ENCODE measurements around the gene SIGLEC5. TPM values are rescaled to one million over a fixed set of nuclear protein-coding genes. Genes with fewer than 3 reads are reported as not detected.

SIGLEC5 gene, protein sequence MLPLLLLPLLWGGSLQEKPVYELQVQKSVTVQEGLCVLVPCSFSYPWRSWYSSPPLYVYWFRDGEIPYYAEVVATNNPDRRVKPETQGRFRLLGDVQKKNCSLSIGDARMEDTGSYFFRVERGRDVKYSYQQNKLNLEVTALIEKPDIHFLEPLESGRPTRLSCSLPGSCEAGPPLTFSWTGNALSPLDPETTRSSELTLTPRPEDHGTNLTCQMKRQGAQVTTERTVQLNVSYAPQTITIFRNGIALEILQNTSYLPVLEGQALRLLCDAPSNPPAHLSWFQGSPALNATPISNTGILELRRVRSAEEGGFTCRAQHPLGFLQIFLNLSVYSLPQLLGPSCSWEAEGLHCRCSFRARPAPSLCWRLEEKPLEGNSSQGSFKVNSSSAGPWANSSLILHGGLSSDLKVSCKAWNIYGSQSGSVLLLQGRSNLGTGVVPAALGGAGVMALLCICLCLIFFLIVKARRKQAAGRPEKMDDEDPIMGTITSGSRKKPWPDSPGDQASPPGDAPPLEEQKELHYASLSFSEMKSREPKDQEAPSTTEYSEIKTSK
- total RNA-seq: 0.27 TPM

DNA sequence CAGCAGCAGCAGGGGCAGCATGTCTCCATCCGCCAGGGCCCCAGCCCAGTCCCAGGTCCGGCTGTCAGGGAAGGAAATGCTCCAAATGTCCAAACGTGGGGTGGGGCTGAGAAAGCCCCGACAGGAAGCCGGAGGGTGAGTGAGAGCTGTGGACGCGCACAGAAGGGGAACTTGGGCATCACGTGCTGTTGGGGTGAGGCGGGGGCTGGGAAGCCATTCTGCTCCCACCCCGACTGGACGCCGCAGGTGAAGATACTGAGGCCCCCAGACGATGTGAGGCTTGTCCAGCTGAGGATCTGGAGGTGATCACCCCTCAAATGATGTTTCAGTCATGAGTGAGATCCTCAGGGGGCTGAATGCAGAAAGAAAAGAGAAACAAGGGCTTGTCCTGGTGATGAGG, at the start of gene SIGLEC5:
SIGLEC5 (minus strand) TSS at position 87 of the 400 bp plus-strand sequence; CDS start at position 21, 66 bp downstream.

DNA sequence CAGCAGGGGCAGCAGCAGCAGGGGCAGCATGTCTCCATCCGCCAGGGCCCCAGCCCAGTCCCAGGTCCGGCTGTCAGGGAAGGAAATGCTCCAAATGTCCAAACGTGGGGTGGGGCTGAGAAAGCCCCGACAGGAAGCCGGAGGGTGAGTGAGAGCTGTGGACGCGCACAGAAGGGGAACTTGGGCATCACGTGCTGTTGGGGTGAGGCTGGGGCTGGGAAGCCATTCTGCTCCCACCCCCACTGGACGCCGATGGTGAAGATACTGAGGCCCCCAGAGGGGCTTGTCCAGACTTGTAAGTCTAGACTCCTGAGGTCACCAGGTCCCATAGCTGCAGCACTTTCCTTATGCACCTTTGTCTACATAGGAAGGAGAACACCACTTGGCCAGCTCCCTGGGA, 16.5 kb upstream of the SIGLEC5 start, which contains the start of gene SIGLEC14:
SIGLEC14 (minus strand) TSS at position 96 of the 400 bp plus-strand sequence; CDS start at position 30, 66 bp downstream.

GRCh38 chr19:51570962-51571575, 59.1 kb downstream of the SIGLEC5 start, which contains the start of gene ZNF175:
ZNF175 (plus strand) TSS chr19:51571283; CDS start chr19:51573330, 2,047 bp downstream.

Other genes starting within 250 kb of the SIGLEC5 start
- 168 TPM for gene LIM2, start 242.4 kb downstream of the SIGLEC5 start, total RNA-seq
- not detected for gene C19orf84, start 239.8 kb downstream of the SIGLEC5 start, total RNA-seq
- 0.77 TPM for gene SIGLEC10, start 212.8 kb downstream of the SIGLEC5 start, total RNA-seq
- gene SIGLEC8, start 171.9 kb downstream of the SIGLEC5 start, total RNA-seq: not detected
- gene CEACAM18, start 151.9 kb downstream of the SIGLEC5 start, total RNA-seq: not detected
- gene SIGLEC12, start 128.6 kb downstream of the SIGLEC5 start, total RNA-seq: not detected
- 0.82 TPM for gene SIGLEC6, start 98.7 kb downstream of the SIGLEC5 start, total RNA-seq
- gene ZNF175, start 59.1 kb downstream of the SIGLEC5 start, total RNA-seq: 15.7 TPM
- 0.55 TPM for gene SIGLEC14, start 16.4 kb upstream of the SIGLEC5 start, total RNA-seq
- gene SPACA6, start 62.9 kb upstream of the SIGLEC5 start, total RNA-seq: 12.0 TPM
- gene HAS1, start 93.6 kb upstream of the SIGLEC5 start, total RNA-seq: 0.33 TPM
- 1.5 TPM for gene FPR1, start 121.5 kb upstream of the SIGLEC5 start, total RNA-seq
- 0.27 TPM for gene FPR2, start 130.8 kb upstream of the SIGLEC5 start, total RNA-seq
- 0.66 TPM for gene FPR3, start 164.8 kb upstream of the SIGLEC5 start, total RNA-seq